Sciatic nerve (tissue), 2 donors: ENCODE results near the gene RTP4. TPM values are rescaled to one million over a fixed set of nuclear protein-coding genes. Genes with fewer than 3 reads are reported as not detected.
A peak's percentile ranks its signal among the peaks of the same experiment; 100 is the strongest.

Source experiments
- ATAC-seq: fragments of 200-7000 bp; cut with Tn5 transposase; one replicate; pipeline ENCODE4 v1.9.1; 2020; ENCODE audit warnings: mild to moderate bottlenecking, moderate library complexity
- DNase-seq: peaks from one replicate; pipeline ENCODE4 v3.0.0-alpha.2; 2020; ENCODE audit warnings: low spot score
- intact Hi-C: fragments of 100-400 bp; cut with DNase I; formaldehyde crosslinking; loops from one replicate; pipeline ENCODE4 v1.14.2; 2022
- total RNA-seq: library from RNA; stranded (reverse); fragmentation: NEBNext Ultra II Directional; extraction: Animal tissue kit (Norgen Biotek cat#: 25700); gene quantifications from one replicate; pipeline ENCODE4 v1.2.1, GENCODE V29; 2021
- donor health status: DM: no; HTN: no; CAD: no.
- donor health status: DM: no; HTN: no; CAD: no.

The RTP4 gene, protein sequence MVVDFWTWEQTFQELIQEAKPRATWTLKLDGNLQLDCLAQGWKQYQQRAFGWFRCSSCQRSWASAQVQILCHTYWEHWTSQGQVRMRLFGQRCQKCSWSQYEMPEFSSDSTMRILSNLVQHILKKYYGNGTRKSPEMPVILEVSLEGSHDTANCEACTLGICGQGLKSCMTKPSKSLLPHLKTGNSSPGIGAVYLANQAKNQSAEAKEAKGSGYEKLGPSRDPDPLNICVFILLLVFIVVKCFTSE
- 2.1 TPM for total RNA-seq

DNA sequence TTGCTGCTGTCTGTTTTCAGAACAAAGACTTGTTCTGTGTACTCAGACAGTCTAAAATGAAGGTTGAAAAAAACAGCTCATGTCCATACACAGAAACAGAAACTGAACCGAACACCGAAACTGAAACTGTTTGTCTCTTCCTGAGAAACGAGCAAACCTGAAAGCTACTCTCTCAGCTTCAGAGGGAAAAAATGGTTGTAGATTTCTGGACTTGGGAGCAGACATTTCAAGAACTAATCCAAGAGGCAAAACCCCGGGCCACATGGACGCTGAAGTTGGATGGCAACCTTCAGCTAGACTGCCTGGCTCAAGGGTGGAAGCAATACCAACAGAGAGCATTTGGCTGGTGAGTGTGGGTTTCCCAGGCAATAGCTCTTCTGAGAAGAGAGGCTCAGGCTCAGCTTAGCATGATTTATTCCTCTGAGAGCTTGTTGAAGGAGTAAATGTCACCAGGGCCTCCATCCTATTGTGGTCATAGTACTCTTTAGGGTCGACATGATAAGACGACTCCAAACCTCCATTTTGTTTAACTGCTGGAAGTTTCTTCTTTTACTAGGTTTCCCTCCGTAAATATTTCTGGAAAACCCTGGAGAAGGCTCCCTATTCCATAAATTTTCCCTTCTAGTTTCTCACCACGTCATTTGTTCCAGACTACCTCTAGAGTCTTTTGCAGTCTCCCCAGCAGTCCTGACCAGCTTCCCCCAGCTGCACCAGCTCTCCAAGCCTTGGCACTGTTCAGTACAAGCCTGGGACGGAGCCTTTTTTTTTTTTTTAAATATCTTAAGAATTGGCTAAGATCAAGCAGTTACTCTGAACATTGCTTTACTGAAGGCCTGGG lies at the start of gene RTP4:
Gene RTP4 (plus strand): TSS at position 135 of the 838 bp plus-strand sequence. CDS start 57 bp downstream, at position 192.
- intact Hi-C loops: no loop called here
- DNase-seq (no peak), ATAC-seq (peak; percentile 89)

DNA sequence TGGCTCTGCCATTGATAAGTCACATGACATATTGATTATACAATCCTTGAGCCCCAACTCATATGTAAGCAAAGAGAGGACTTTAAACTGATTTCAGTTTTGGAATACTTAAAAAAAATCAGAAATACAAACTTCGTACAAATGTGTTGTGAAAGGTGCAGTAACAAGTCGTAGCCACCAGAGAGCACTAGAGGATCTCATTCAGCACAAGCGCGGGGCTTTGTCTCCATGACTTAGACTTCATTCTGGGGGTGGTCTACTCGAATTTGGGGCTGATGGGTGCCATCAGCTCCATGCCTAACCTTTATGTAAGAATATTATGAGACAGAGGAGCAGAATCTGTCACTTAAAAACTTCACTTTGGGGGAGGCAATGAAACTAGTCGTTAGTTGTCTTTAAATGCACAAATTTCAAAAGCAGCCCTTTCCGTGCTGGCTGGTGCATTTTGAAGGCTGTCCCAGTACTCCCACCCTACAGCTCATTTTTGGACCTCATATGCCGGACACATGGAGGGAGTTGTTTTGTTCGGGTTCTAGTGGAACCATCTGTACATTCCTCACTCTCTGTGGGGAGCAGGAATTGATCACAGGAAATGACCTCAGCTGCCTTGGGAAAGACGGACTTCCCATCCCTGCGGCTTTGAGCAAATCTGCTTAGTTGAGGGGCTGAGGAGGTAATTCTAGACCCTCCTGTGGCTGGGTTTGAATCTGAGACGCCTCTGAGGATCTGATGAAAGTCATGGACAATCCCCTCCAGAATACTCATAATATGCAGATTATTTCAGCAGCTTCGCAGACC lies 49.2 kb upstream of the RTP4 start:
- intact Hi-C loops: loop anchor here (5.0 kb wide), 1 partner anchor 358 kb away; no protein-coding TSS in a partner anchor

DNA sequence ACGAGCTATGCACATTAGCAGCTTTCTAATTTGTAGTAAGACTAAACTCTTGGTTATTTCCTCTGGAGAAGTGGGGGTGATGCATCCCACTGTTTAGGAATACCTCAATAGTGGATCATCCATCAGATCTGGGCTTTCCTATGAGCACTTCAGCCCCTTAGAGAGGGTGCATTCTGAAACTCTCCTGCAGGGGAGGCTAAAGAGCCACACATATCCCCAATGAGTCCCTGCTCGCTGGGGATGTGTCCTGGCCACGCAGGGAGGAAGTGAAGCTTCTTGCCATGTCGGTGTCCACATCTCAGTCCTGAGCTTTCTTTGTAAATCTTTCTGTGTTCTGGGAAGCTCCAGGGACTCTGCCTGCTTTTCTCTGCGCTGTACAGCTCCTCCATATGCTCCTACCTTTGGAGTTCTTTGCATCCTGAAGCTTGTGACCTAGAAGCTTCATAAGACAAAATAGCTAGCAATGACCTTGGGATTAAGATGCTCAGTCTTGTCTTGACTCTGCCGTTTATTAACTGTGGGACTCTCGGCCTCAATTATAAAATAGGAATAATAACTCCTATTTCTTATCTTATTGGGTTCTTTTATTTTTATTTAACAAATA lies 48.4 kb upstream of the RTP4 start:
- peak; percentile 83 for DNase-seq
- ATAC-seq: peak; percentile 93
- intact Hi-C loops: loop anchor here (5.0 kb wide), 1 partner anchor 358 kb away; no protein-coding TSS in a partner anchor

More for the DNA sequence above, 49.2 kb upstream of the RTP4 start:
- ATAC-seq: peak; percentile 77
- peak; percentile 65 for DNase-seq

DNA sequence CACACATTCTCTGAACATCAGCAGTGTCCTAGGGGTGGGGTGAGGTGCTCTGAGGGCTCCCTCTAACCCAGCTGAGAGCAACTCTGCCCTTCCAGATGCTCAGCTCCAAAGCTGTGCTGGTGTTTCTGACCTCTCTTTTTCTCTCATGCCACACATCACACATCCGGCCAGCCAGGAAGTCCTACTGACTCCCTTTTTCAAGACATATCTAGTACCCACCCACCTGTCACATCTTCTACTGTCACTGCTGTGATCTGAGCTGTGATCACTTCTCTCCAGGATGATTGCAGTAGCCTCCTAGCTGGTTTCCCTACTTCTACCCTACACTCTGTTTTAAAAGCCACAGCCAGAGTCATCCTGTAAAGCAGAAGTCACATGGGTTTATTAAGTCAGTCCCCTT lies 46.4 kb upstream of the RTP4 start:
- intact Hi-C loops: no loop called here
- DNase-seq (no peak), ATAC-seq (no peak)

DNA sequence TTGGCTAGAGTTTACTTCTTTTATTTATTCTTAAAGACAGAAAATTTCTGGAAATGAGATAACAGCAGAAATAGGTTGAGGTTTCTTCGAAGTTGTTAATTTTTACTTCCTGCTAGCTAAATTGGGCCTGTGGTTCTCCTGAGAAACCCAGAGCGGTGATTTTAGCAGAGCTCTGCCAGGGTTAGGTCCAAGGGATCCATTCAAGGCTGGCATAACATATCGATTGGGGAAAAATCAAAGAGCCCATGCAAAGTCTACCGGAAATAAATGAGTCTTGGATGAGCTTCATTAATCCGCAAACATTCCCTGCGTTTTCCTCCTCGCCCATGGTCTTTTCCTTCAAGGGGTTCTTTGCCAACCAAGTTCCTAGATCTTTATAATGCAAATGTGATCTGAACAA lies 45.9 kb upstream of the RTP4 start:
- DNase-seq (no peak), ATAC-seq (no peak)
- intact Hi-C loops: no loop called here

DNA sequence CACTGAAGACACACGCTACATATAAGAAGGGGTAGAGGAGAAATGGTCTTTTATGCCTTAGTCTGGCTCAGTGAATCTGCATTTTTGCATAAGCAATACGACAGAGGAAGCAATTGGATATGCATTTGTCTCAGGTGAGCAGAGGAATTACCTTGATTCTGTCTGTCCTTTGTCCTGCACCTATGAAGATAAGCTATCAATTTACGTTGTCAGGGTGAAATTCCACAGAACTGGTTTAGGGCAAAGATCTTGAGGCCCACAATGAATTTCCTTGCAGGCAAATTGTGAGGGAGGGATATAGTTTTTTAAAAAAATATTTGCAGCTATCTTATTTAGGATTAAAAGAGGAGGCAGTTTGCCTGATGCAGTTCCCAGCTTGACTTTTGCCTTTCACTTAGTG lies 45.1 kb upstream of the RTP4 start:
- DNase-seq (no peak), ATAC-seq (no peak)
- intact Hi-C loops: no loop called here

DNA sequence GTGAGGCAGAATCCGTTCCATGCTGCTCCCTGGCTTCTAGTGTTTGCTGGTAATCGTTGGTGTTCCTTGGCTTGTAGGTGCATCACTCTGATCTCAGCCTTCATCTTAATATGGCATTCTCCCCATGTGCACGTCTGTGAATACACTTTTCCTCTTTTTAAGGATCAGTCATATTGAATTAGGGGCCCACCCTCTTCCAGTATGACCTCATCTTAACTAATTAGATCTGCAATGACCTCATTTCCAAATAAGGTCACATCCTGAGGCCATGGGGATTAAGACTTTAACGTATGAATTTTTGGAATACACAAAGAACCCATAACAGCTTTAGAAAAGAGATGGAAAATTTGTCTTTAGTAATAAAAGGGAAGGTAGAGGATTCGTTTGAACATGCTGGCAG lies 42.6 kb upstream of the RTP4 start:
- intact Hi-C loops: no loop called here
- no peak for ATAC-seq
- no peak for DNase-seq

DNA sequence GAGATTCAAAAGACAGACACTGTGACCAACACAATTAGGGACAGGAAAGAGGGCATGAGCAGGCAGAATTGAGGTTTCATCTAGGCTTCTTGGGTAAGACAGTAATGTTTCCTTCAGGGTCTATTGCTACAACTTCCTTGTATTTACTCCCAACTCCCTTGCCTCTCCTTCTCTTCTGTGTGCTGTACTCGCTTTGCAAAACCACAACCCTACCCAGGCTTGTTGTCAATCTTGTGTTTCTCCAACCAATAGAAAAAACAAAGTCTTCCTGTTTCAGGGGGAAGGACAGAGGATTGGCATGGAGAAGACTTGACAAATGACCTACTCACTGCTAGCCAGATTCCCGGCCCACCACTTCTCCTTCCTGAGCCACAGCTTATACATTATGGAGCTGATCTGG lies 40.3 kb upstream of the RTP4 start:
- ATAC-seq (no peak), DNase-seq (no peak)
- intact Hi-C loops: no loop called here

DNA sequence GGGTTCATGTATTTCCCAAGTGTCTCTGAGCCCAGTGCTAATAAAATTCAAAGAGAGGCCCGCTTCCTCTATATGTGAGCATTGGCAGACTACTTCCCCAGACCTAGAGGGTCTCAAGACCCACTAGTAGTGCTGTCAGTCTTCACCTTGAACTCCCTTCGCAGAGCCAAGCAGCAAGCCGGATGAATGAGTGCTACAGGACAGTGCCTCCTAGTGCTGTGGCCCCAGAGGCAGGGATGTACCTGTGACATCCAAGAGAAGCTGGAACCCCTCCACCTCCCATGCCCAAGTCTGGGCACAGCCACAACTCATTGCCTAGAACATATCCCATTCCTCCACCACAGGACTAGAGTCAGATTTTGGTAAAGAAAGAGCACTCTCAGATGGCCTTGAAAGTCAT lies 39.5 kb upstream of the RTP4 start:
- DNase-seq: no peak
- intact Hi-C loops: no loop called here
- no peak for ATAC-seq

DNA sequence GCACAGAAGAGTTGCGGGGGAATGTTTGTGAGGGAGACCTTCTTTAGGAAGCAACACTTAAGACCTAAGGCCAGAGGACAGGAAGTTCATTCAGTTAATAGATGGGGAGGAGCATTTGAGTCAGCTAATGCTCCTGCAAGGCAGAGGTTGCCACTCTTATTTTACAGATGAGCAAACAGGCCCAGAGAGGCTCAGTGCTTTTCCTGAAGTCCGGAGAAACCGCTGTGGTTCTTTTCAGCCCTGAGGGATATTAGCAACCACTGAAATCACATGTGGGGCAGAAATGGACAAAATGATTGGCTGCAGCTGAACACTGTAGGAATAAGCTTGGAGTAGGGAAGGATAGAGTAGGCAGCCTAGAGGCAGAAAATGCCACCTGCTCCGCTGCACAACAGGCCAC lies 33.3 kb upstream of the RTP4 start:
- DNase-seq (no peak), ATAC-seq (no peak)
- intact Hi-C loops: no loop called here

DNA sequence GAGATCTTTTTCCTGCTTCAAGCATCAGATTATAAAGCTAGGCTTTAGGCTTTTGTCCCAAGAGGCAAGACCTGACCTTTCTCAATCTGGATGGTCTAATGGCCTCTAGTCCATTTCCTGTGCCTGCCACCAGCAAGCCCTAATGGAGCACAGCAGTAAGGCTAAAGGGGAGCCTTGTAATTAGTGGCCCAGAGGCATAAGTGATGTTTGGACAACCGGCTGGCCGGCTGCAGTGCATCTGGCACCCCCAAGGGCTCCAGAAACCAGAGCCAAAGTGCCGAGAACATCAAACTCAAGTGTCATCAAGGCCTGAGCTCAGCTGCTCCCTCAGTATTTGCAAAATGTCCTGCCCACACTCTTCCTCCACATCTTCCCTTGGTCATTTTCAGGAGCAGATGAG lies 31.9 kb upstream of the RTP4 start:
- no peak for DNase-seq
- ATAC-seq: no peak
- intact Hi-C loops: no loop called here

DNA sequence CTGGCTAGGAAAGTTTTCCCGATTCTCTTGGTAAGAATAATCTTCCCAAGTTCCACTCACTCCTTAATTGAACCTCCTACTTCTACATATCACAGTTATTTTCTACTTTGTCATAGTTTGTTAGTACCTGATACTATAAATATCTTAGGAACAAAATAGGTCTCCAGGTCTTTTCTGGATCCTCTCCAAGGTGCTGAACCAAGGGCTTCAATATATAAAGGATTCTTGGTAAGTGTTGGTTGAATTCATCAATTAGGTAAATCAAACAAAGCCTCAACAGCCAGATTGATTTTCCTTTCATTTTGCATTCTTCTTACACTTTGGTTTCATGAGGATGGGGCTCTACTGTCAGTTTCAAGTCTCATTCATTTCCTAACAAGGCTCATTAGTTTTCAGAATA lies 27.6 kb upstream of the RTP4 start:
- no peak for ATAC-seq
- DNase-seq: no peak
- intact Hi-C loops: no loop called here

DNA sequence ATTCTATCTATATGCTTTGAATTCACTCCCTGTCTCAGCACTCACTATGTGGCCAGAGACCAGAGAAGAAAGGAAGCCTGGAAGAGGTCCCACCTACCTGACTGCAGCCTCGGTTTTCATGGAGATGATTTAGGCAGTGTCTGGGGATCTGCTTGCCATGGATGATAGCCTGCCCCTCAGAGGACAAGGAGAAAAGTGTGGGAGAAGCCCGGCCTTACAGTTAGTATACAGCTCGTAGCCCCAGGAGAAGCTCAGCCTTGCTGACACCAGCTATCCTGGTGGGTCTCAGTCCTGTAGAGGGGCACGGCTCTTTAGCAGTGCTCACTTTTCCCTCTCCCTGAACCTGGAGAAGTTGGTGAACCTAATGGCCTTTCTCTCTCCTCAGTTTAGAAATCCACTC lies 25.9 kb upstream of the RTP4 start:
- DNase-seq (no peak), ATAC-seq (no peak)
- intact Hi-C loops: no loop called here

DNA sequence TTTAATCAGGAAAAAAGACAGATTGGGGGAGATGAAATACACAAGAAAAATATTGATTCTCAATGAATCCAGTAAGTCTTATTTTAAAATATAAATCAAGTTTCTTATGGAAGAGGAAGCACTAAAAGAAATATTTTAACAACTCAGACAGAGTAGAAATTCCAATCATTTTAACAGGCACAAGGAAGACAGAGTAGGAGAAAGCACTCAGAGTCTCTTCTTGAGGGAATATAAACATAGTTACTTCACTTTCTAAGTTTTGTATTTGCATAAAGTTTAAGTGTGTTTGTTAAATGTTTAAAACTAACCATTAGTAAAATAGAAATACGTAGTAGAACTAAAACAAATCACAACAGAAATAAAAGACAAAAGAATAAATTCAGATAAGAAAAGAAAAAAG lies 24.5 kb upstream of the RTP4 start:
- intact Hi-C loops: no loop called here
- DNase-seq (no peak), ATAC-seq (no peak)

DNA sequence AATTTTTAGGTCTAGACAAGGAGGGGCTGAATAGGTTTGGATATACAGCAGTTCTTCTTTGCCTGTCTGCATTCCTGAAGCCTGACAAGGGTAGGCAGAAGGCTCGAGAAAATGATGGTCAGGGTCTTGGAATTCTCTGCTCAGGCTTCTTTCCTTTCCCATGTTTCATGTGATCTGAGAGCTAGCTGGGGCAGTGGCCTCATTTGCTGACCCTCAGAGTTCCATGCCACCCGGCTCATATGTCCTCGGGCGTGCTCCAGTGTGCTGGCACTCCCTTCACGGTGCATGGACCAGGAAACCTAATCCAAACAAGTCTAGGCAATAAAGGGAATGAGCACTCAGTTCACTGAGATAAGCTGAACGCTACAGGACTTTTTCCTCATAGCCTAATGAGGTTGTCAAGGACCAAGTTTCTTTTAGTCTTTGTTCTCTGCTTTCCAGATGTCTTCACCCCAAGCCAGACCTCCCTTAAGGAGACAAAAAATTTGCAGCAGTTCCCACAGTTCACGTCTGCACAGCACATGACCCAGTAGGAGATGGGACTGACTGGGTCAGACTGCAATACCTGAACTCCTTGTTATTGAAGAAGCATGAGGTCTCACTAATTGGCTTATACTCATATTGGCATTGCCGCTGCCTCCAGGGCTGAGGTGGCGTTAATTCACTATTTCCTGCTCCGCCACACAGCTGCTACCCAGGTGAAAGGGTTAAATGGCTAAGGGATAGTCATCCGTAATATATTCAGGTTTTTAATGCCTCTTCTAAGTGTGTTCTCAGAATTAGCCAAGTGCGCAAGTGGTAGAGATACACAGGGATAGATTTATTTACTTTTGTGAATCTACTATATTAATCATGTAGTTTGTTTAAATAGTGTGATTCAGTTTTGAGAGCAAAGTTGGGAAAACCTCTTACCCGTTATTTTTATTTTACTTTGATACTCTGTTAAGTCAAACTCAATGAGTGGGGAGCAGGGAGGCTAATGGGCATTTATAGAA lies 15.3 kb upstream of the RTP4 start:
- ATAC-seq (no peak), DNase-seq (no peak)
- intact Hi-C loops: no loop called here

DNA sequence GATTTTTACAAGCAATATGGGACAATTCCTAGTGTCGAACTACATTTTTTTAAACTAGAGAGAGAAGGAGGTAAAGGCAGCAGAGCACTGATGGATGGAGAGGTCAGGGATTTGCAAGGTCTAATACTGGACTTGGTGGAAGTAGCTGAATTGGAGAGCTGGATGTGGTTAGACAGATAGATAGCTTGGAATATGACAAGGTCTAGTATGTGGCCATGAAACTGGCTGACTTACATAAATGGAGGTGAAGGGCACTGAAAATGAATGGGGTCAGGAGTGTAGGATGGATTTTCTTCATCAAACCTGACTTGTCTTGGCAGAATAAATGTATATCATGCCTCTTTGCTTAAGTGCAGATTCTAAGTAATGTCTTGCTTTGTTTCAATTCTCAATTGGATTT lies 10.1 kb upstream of the RTP4 start:
- no peak for DNase-seq
- no peak for ATAC-seq
- intact Hi-C loops: no loop called here

DNA sequence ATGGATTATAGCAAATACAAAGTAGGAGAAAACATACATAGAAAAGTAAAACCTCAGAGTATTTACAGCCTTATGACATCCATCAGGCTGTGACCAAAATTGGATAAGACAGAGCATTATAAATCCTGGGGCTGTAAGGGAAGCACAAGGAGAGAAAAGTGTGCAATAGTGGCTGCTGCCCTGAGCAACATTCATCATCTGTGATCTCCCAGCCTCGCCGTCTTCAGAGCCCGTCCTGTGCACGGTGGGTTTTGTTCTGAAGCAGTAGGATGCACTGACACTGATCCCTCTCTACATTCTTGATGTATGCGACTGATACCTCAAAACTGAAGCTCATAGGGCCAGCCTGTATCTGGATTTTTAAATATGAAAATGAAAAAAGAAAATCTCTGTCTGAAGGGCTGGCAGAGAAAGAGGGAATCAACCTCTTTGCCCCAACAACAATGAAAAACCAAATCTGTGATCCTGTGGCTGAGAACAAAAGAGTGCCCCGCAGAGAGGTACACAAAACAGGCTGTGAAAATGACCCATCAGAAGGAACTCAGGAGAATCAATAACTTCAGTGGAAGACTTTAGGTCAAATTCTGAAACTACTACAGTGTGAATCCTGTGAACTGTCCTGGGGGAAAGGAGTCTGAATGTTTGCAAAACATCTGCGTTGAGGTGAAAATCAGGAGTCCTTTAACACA lies 8.2 kb upstream of the RTP4 start:
- intact Hi-C loops: no loop called here
- no peak for ATAC-seq

DNA sequence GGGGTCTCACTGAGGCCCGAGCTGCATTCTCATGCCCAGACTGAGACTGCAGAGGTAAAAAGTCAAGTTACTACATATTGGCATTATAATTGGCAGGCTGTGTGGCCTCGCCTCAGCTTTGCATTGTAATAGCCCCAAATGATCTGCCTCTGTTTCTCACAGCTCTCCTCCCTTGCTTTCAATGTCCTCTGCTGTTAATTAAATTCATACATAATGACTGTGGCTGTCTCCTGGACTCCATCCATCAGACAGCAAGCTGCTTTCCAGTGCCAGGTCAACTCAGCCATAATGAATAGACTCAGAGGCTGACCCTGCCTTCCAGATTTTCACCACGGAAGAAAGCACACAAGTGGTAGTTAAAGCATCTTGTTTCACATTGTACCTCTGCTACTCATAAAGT lies 7.6 kb upstream of the RTP4 start:
- ATAC-seq: no peak
- intact Hi-C loops: no loop called here
- DNase-seq: no peak

More for the DNA sequence above, 8.2 kb upstream of the RTP4 start:
- no peak for DNase-seq
